ENCODE data around the gene HLA-DOA.

Gene HLA-DOA

DNA sequence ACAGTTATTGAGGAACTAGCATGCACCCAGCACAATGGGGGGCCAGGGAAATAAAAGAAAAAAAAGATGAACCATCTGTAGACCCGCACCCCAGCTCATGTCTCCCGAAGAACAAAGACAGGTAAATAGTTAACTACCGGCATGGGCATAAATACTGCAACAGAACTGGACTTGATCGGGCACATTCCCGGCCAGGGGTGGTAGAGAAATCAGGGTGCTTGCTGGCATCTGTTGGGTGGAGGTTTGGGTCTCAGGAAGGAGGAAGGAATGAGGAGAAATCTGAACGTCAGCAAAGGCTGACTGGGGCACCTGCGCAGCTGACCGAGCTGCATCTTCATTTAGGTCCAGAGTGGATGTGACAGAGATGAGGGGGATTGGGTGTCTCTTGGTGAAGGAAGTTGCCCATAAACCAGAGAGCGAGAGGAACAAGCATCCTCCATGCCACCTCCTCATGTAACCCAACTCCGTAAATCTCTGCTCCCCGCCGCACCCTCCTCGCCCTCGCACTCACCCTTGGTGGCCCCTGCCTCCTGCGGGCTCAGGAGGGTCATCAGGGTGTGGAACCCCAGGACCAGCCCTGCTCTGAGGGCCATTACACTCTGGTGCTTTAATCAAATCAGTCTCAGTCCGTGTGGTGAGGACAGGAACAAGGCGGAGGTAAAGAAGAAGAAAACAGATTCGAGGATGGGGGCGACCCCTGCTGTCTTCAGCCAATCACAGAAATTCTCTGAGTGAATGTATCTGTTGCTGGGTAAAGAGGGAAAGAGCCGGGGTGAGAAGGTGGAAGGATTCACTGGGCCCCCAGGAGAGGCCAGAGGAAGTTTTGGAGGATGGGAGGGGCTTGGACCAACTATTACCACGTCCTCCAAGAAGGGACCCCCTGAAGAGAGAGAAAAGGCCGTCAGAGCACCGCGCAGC is at the start of gene HLA-DOA:
Gene HLA-DOA (minus strand): TSS at position 648 of the 918 bp plus-strand sequence.
- DNase-seq, result peak; percentile 66

DNA sequence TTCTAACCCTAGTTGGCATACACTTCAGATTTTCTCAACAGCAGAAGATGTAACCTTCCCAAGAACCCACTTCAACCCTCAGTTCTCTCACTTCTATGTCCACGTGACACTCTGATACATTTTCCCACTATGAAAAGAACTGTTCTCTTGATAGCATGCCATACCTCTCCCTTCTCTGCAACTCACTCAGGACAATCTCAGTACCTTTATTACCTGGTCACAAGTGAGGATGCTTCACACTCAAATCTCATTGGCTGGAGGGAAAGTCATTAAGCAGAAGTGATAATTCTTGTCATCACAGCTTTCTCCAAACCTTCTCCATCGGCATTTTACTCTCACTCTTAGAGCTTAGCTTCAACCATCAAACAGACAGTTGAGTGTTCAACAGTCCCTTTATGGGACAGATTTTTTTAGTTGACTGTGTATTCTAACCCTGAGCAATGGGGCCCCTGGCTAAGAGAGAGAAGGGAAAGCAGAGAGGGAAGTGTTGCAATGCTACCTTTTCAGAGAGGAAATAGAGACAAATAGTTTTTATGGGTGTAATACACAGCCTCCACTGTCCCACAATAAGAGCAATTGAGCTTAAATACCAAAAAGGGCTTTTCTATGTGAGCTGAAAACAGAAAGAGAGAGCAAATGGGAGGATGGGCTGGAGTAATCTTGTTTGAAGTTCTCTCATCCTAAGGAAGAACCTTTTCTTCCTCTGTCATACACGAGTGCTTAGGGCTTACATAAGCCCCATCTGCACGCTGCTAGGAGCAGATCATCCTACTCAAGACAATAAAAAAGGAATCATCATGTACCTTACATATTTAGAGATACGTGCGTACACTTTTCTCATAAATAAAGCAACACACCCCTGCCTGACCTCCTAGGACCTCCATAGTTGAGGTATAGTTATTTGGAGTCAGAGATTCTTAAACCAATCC is 48.1 kb upstream of the HLA-DOA start:
- DNase-seq, result no peak

DNA sequence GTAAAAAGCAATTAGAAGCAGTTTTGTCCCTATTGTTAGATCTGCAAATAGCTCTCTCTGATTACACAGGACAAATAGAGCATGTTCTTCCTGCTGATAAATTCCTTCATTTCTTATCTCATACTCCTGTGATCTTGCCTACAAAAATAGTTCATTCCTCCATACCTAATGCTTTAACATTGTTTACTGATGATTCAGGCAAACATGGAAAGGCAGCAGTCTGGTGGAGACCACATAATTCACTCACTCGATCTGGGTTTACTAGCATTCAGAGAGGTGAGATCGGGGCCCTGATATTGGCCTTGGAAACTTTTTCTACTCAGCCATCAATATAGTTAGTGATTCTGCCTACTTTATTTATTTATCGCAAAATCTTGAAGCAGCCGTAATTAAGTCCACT is 43.8 kb upstream of the HLA-DOA start:
- no peak for DNase-seq

DNA sequence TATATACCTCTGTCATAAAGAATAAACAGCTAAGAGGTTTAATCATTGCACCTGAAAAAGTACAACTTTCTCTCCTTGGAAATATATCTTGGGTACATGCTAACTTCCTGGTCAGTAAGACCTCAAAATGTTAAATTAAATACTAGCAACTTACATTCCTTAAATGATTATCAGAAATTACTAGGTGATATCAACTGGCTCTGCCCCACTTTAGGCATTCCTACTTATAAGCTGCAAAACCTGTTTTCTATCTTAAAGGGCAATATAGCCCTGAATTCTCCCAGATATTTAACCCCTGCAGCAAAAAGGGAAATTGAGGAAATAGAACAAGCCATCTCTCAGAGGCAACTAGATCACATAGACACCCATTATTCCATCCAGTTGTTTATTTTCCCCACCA is 43.2 kb upstream of the HLA-DOA start:
- no peak for DNase-seq

DNA sequence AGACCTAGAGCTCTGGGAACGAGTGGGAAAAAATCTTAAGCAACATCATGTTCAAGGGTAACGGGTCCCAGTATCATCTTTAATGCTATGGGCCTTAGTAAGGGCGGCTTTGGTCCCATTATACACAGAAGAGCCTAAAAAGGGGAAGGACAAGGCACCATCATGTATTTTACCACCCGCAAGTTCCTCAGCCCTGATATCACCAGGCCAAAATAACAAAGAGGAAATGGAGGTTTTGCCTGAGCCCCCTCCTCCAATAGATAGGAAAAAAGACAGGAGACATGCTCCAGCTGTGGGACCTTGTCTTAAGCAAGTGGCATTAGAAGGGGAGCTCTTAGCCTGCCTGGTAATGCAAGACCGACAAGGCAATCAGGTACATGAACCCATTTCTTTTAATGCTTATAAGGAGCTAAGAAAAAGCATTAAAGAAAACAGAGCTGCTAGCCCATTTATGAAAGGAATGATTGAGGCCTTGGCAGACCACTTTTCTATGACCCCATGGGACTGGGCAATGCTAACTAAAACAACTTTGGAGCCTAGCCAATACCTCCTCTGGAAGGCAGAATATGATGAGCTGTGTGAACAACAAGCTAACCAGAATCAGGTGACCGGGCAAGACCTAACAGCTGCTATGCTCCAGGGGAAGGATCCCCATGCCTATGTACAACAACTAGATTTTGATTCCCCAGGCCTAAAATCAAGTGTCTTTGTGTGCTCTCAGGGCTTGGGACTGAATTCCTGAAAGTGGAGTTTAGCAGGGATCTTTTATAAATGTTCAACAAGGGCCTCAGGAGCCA is 40.8 kb upstream of the HLA-DOA start:
- no peak for DNase-seq

DNA sequence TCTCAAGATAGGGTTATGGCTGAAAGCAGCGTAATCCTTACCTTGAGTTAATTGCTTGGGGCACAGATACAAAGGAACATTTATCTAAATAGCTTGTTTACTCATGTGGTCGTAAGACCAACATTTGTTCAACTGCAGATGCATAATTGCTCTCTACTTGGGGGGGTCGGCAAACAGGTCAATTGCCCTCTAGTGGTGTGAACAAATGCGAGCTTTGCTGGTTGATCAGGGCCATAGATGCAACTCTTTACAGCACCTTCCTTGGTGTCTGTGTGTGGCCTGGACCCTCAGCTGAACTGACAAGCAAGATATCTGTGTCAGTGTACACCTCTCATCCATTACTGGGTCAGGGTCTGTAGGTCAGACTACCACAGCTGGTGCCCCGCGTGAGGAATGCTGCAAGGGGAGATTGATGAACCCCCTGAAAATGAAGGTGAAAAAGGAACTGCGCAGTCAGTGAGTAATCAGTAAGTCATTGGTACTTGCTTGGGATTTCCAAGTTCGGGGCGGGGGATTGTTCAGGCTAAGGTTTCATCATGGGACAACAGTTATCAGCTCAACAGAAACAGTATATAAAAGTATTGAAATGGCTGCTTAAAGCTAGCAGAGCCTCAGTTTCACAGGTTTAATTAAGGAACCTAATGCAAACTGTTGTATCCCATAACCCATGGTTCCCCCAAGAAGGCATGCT is 40.1 kb upstream of the HLA-DOA start:
- no peak for DNase-seq

DNA sequence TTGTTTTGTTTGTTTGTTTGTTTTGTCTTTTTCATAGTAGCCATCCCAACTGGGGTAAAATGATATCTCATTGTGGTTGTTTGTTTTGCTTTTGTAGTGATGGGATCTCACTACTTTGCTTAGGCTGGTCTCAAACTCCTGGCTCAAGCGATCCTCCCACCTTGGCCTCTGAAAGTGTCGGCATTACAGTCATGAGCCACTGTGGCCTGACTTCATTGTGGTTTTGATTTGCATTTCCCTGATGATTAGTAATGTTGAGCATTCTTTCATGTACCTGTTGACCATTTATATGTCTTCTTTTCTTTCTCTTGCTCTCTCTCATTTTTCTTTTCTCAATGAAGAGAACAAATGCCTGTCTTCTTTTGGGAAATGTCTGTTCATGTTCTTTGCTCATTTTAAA is 30.8 kb upstream of the HLA-DOA start:
- DNase-seq, result no peak

DNA sequence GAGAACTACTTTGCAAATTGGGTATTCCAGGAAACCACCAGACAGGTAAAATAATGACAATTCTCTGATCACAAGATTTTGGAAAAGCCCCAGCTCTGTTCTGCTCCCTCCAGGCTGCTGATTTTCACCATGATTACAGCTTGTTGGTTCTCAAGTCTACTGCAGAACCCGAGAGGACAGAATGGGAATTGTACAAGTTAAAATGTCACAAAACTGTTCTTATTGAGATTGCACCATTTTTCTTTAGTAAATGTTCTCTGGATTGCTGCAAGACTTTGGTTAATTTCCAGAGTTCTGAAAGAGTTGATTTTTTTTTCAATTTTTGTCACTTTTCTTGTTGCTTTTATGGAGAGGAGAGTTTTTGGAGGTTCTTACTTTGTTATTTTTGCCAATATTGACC is 27.1 kb upstream of the HLA-DOA start:
- no peak for DNase-seq

DNA sequence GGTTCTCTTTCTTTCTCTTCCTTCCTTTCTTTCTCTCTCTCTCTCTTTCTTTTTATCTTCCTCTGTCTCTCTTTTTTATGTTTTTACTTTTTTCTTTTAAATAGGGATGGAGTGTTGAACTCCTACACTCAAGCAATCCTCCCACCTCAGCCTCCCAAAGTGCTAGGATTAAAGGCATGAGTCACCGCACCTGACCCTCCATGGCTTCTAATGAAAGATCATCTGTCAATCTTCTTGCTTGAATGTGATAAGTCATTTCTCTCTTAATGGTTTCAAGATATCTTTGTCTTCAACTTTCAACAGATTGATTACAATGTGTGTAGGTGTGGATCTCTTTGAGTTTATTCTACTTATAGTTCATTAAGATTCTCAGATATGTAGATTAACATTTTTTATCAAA is 25.2 kb upstream of the HLA-DOA start:
- no peak for DNase-seq

DNA sequence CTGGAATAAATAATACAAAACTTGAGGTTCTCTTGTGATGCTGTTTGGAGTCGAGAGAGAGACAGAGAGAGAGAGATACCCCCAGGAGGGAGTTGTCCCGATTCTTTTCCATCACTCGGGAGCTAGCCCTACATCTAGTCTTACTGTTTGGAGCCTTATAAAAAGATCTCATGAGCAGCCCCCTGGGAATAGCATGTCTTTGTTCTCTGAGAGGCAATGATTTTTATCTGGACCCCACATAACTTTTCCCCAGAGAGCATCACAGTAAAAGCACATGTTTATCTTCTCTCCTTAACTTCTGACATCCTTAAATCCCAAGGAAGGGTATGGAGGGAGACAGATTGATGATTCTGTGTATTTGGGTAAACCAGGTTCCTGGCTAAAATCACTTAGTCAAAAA is 20.9 kb upstream of the HLA-DOA start:
- DNase-seq, result no peak

DNA sequence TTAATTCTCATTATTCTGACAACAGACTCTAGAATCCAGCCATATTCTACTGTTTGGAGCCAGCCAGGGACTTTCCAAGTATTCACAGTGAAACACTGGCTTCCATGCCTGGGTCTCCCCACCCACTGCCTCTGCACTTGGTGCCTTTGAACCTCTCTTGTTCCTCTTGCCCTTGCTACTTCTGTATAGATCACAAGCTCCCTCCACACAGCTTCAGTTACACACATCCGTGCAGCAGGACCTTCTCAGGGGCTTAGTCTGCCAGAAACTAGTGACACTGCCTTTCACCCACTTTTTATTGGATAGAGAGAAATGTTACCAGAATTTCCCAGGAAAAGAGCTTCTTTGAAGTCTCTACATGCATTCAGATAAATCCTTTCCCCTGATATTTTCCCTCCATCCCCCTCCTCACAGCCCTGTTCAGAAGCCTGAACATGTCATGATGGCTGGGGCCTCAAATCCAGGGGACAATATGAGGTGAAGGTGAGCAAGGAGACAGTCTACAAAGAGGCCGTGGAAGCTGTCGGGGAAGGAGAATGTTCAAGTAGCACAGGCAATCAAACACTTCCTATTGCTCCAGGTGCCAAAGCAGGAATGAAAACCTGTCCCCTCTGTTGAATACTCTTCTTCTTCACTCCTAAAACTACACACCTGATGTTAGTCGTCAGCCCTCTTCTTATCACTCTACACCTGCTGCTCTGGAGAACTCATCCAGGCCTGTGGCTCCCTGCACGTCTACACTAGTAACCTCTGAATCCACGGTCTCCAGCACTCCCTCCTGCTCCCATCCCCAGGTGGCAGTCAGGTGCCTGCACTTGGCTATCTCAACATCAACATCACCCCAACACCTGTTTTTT is 20.2 kb upstream of the HLA-DOA start:
- no peak for DNase-seq

DNA sequence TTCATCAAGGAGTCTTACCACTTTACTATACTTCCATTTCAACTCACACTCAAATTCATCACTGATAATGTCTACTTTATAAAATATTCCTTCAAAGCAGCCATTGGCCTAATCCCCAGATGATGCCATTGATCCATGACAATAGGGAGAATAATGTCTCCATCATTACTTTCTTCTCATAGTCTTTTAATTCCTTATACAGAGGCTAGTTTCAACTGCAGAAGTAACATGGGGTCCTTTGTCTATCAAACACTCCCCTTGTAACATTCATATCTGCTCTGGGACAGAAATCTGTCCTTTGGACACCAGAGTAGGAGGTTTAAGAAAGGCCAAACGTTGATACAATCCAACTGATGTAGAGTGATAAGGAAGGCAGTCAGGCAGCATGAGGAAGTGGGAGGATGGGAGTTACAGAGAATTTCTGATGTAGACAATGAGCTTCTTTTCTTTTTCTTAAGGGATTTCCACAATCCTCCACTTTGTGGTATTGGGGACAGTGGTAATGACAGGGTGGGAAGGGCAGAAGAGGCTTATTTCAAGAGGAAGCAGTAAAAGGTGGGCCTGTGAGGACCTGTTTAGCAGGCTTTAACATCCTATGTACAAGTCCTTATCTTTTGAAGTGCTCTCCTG is 18.9 kb upstream of the HLA-DOA start:
- no peak for DNase-seq

DNA sequence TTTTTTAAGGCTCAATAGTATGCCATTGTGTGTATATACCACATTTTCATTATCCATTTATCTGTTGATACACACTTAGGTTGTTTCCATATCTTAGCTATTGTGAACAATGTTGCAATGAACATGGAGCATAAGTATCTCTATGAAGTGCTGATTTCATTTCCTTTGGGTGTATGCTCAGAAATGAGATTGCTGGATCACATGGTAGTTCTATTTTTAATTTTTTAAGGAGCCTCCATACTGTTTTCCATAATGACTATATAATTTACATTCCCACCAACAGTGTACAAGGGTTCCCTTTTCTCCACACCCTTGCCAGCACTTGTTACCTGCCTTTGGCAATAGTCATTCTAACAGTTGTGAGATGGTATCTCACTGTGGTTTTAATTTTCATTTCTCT is 15.1 kb upstream of the HLA-DOA start:
- DNase-seq, result no peak

DNA sequence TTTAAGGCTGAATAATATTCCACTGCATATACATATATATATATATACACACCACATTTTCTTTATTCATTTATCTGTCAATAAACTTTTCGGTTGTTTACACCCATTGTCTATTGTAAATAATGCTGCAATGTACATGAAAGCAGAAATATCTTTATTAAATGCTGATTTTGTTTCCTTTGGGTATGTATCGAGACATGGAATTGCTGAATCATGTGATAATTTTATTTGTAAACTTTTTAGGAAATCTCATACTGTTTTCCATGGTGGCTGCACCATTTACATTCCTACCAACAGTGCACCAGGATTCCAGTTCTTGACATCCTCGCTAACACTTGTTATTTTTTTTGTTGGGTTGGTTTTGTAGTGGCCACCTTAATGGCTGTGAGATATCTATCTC is 14.1 kb upstream of the HLA-DOA start:
- DNase-seq, result no peak

DNA sequence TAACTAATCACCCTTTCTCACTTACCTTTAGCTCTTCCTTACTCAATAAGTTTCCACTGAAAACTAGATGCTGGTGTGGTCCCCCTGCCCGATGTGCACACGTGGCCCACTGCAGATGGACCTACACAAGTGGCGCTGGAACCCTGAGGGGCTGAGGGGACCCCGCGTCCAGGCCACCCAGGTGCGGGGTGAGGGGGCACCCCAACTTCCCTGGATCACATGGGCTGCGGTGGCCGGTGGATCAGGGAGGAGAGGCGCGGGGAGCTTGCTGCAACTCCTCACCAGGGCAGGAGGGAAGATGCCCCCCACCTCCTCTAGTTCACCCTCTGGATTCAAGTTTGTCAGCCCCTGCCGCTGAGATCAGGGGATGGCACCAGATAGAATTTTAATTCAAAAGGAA is 12.5 kb upstream of the HLA-DOA start:
- DNase-seq, result no peak

DNA sequence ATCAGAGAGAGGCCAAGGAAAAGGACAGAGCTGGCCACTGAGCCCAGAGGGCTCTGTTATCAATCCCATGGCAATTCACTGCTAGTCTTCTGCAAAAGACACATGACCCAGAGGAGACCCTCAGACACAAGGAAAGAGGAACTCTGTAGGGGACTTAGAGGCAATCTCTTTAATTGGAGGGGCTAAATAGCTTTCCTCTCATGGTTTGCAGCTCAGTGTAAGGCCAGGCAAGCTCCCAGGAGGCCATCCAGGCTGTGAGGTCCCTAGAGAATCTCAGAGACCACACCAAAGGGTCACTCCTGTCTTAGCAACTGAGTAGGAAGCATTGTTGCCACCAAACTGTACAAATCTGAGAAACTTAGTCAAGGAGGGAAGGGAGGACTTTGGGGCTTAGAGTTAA is 10.0 kb upstream of the HLA-DOA start:
- DNase-seq, result no peak

DNA sequence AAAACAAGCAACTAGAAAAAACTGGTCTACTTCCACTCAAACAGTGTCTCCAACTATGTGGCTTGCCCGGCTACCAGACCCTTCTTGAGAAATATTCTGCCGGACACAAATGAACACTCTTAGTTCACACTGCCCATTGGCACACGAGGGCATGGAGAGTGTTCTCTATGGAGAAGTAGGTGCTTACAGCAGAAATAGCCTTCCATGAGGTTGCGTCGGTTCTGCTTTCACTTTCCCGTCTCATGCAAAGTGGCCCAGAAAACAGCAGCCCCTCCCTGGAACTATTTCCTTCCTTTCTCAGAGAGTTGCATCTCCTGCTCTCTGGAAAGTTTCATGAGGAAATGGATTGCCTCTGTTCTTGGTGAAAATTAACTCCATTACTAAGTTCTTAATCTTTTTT is 9.5 kb upstream of the HLA-DOA start:
- no peak for DNase-seq

DNA sequence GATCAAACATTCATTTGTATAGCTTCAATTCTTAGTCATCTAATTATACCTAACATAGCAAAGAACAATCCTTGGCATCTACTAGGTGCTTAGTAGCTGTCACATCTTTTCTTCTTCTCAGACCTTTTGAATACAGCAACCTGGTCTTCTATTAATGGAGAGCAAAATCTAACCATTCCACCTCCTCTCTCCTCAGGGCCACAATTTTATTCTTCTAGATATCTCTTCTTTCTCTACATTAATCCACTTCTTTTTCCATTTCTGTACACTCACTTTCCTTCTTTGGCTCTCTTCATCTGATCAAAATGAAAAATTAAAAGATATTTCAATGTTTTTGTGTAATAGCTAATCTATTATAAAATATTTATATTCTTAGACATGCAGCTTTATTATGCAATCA is 9.0 kb upstream of the HLA-DOA start:
- DNase-seq, result no peak

DNA sequence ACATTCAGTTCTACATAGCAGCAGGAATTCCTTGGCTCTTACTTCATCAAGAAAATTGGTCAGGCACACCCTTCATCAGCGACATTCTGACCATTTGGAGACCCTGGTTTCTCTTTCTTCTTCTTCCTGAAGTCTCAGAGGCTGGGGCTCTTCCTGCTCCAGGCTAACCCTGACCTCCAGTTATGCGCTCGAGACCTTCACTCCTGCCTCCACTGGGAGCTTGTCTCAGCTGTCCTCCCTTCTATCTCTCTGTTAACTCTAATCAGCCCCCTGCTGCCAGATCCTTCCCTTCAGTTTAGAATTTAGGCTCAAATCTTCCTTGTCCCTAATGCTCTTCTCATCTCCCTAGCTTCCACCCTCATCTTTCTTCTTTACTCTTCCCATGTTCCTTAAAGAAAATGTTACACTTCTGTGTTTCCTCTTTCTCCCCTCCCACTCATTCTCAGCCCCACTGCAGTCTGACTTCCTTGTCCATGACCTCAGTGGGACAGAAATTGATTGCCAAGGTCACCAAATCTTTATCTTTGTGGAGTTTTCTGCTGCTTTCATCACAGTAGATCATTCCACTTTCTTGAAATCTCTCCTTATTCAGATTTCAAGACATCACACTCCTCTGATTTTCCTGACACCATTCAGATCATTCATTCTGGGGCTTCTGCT is 8.4 kb upstream of the HLA-DOA start:
- DNase-seq, result no peak

DNA sequence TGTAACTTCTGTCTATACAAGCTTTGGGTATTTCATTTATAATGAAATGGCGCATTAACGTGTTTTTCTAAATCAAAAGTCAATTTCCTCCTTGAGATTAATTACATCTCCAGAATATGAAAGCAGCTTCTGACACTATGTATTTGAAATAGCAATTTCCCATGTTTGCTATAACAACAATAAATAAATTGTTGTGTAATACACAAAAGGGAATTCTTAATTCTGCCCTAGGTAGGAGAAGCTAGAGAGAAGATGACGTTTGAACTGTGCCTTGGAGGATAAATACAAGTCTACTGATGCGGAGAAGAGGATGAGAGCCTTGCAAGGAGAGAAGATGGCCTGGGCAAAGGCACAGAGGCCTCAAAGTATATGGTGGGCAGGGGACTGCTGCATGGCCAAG is 7.6 kb upstream of the HLA-DOA start:
- DNase-seq, result no peak

Data from DMS 273 treated with DMSO at 0.1 percent for 48 hours (cell line).